GM18870 (cell line): ENCODE results near the gene PRAMEF10.
"Not testable (repeated sequence)": the region's sequence is repeated elsewhere in the genome, so short reads cannot be mapped to it uniquely, and the experiment has no call there.

ENCODE experiments used
- ATAC-seq: cut with Tn5 transposase; IDR thresholded peaks from one replicate; pipeline ENCODE4 v1.9.1; 2021; ENCODE audit warnings: moderate library complexity; ENCODE audit not compliant: unreplicated experiment

The PRAMEF10 gene

GRCh38 chr1:12898170-12898569 lies at the start of gene PRAMEF10:
PRAMEF10 (minus strand) TSS chr1:12898270; CDS start chr1:12895847, 2,423 bp downstream.
- not testable (repeated sequence) for ATAC-seq

- ATAC-seq, result not testable (repeated sequence)
Measured at GRCh38 chr1:12947480-12947879, 49.4 kb upstream of the PRAMEF10 start, which contains the start of gene PRAMEF6. PRAMEF6 (minus strand) TSS chr1:12947580; CDS start chr1:12942518, 5,062 bp downstream.

- ATAC-seq, result not testable (repeated sequence)
Measured at GRCh38 chr1:12924368-12924767, 26.3 kb upstream of the PRAMEF10 start.

- ATAC-seq, result not testable (repeated sequence)
Measured at GRCh38 chr1:12921749-12922148, 23.7 kb upstream of the PRAMEF10 start.

GRCh38 chr1:12916310-12916709 lies 18.2 kb upstream of the PRAMEF10 start, which contains the start of gene PRAMEF7:
PRAMEF7 (plus strand) TSS chr1:12916610; CDS start chr1:12917693, 1,083 bp downstream.
- ATAC-seq, result not testable (repeated sequence)

GRCh38 chr1:12903793-12904572 lies 5.9 kb upstream of the PRAMEF10 start:
- ATAC-seq, result not testable (repeated sequence)

GRCh38 chr1:12899186-12899585 lies 1.1 kb upstream of the PRAMEF10 start:
- not testable (repeated sequence) for ATAC-seq

- ATAC-seq, result not testable (repeated sequence)
Measured at GRCh38 chr1:12886101-12886500, 12.0 kb downstream of the PRAMEF10 start, which contains the start of gene PRAMEF4. PRAMEF4 (minus strand) TSS chr1:12886201; CDS start chr1:12883394, 2,807 bp downstream.

GRCh38 chr1:12878453-12878852 lies 19.6 kb downstream of the PRAMEF10 start:
- ATAC-seq, result not testable (repeated sequence)

GRCh38 chr1:12863131-12863880 lies 34.8 kb downstream of the PRAMEF10 start:
- ATAC-seq, result not testable (repeated sequence)

- ATAC-seq, result not testable (repeated sequence)
Measured at GRCh38 chr1:12856786-12857185, 41.3 kb downstream of the PRAMEF10 start, which contains the start of gene PRAMEF2. PRAMEF2 (plus strand) TSS chr1:12857086; CDS start chr1:12859010, 1,924 bp downstream.

- ATAC-seq, result no peak
Measured at GRCh38 chr1:12851779-12852178, 46.3 kb downstream of the PRAMEF10 start.

- ATAC-seq, result not testable (repeated sequence)
Measured at GRCh38 chr1:12848620-12849019, 49.5 kb downstream of the PRAMEF10 start, which contains the start of gene HNRNPCL1. HNRNPCL1 (minus strand) TSS chr1:12848720; CDS start chr1:12848289, 431 bp downstream.
